SH-SY5Y (cell line): ENCODE data around the gene CARD10.

Experiments used
- GATA2 ChIP-seq: IDR thresholded peaks from 2 replicates; pipeline ENCODE4 v1.6.1; 2011; ENCODE audit warnings: mild to moderate bottlenecking, low read depth, low read length
- GATA3 ChIP-seq: IDR thresholded peaks from 2 replicates; pipeline ENCODE4 v1.6.1; 2011; ENCODE audit warnings: low read depth, mild to moderate bottlenecking, low read length, moderate library complexity

GRCh38 chr22:37440875-37441274, 78.3 kb downstream of the CARD10 start:
- no peak for TF ChIP-seq GATA2
- TF ChIP-seq GATA3 = no peak
